T-helper 9 cell (primary cell): ENCODE results near the gene GALNT10.

Experiments
- DNase-seq: peaks from one replicate; pipeline ENCODE4 v3.0.0-alpha.2; 2020

GALNT10 gene

DNA sequence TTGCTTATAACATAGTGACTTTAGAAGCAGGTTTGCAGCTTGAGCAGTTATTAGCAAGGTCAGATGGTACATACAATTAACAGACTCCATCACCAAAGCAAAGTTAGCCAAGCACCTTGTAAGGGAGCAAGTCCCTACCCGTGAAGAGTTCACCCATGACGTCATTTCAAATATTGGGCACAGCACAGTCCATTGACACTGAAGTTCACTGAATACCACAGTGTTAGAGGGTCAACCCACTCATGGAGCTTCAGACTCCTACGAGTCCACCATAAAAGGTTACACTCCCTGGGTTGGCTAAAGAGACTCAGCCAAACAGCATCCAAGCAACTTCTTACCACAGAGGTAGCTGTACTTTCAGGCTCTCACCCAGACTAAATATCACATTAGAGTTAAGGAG is 77.5 kb downstream of the GALNT10 start:
- no peak for DNase-seq

DNA sequence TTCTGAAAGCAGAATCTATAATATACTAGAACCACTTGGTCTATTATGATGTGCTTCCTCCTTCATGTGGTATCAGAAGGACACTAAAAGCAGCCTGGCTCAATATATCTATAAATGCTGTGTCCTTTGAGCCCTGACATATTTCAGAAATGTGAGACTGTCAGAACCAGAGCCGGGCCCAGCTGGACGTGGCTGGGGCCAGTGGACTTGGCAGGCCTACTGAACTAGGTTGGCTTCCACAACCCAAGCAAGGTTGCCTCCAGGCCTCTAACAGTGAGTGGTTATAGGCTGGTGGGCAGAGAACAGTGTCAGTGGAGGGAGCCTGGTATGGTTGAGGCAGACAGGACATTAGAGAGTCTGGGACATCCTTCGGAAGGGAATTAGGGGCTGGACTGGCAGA is 78.9 kb downstream of the GALNT10 start:
- no peak for DNase-seq

DNA sequence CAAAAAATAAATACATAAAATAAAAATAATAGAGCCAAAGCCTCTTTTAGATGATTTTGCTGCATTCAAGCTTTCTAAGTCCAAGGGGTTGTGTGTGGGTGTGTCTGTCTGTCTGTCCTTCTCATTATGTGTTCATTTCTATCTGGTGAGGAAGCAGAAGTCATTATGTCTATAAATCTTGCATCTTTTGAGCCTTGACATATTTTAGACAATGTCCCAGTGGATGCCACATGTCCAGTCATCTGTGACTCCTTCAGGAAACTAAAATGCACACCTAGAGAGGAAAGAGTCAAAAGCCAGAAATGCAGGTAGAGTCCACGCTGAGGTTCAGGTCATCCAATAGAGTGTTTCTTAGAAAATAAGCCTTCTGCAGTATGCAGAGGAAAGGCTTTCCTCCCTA is 80.9 kb downstream of the GALNT10 start:
- DNase-seq = no peak

- no peak for DNase-seq
Measured at GRCh38 chr5:154271936-154272514, 81.5 kb downstream of the GALNT10 start.

DNA sequence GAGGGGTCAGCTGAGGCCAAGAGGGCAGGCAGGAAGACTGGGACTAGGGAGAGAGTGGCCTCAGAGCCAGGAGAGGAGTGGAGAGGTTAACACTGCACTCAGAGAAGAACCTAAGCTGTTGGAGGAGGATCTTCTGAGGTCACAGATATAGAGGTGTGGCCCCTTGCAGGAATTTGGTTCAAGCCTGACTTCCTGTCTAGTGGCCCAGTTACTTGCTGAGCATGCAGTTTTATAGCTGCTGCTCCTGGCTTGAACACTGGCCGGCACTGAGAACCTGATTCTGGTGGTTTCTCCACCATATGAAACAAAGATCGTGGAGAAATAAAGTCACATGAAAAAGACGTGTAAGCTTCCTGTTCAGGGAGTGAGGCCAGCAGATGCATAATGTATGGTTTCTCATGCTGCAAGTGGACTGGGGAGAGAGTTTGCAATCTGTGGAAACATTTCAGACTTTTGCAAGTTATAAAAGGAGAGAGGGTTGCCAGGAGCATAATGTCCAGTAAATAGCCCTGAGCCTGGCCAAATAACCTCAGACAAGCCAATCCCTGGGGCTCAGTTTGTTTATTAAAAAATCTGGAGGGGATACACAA is 82.6 kb downstream of the GALNT10 start:
- DNase-seq = no peak

DNA sequence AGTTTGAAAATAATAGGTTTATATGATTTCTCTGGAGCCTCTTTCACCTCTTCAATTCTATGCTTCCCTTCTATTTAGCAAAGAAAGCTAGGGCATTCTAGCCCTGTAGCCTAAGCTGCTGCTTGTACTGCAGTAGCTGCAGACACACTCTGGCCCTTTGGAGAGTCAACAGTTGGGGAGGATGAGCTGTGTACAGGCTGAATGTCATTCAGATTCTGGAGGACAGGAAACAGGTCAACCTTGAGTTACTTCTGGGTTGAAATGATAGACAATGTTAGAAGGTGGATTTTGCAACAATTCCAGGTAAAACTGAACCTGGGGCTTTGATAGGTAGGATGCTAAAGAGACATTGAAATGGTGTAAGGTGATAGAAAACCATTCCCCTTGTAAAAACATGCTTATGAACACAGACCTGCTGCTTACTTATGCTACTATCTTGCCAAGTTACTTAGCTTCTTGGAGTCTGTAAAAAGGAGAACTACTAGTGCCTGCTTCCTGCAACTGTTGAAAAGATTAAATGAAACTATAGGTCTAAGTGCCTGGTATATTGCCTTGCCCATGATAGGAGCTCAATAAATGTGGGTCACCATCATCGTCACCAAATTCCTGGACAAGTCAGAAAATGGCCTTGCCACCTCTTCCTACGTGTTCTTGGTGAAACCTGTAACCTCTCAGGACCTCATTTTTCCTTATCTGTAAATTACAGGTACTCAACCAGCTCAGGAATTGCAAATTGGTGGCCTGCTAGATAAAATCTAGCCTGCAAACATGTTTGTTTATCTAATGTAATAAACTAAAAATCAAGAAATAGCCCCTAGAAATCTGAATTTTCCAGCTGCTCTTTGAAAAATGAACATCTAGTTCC is 83.7 kb downstream of the GALNT10 start:
- DNase-seq = no peak

GRCh38 chr5:154274828-154275185 is 84.3 kb downstream of the GALNT10 start:
- no peak for DNase-seq

DNA sequence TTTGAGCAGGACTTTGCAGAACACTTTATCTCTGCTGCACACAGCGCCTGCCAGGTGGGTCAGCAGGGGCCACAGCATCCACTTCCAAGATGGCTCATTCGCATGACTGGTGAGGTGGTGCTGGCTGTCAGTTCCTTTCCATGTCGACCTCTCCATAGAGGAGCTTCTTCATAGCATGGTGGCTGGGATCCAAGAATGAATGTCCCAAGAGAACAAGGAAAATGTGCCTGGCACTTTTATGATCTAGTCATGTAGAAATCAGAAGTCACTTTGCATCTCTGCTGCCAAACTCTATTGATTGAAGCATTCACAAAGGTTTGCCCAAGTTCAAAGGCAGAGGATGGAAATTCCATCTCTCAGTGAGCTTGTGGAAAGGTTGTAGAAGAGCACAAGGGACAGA is 85.0 kb downstream of the GALNT10 start:
- DNase-seq = no peak

DNA sequence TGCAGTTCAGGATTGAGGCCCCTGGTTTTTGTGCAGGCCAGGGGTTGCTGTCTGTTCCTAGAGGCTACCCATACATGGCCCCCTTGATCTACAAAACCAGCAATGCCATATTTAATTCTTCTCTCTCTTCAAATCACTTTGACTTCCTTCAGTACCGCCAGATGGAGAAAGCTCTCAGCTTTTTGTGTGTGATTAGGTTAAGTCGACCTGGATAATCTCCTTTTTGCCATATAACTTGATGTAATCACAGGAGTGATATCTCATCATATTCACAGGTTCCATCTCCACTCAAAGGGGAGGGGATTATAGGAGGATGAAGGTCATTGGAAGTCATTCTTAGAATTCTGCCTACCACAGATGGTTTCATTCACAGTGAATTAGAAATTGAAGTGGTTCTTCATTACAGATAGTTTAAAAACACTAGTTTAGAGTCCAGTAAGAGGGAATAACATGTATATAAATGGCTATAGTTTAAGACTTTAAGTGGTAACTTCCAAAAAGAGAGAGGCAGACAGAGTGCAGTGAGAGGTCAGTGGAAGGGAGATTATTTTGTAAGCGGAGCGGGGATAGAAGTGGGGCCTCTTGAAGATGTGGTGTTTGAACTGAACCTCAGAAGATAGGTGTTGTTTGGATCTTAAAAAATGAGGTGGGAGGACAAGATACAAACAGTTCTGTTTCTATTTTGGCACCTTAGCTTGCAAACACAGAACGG is 85.9 kb downstream of the GALNT10 start:
- DNase-seq = no peak

DNA sequence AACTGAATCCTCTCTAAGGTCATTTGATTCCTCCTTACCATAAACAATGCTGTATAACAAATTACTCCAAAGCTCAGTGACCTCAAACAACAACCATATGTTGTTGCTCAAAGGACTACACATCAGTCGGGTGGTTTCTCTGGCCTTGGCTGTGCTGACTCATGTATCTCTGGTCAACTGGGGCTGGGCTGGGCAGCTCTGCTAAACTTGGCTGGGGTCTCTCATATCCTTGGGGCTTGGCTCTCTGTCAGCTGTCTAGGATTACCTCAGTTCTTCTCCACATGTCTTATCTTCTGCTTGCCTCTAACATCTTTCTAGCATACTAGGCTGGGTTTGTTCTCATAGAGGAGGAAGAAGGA is 86.4 kb downstream of the GALNT10 start:
- no peak for DNase-seq

- DNase-seq = no peak
Measured at GRCh38 chr5:154277499-154277898, 87.0 kb downstream of the GALNT10 start.

- DNase-seq = no peak
Measured at GRCh38 chr5:154278186-154278585, 87.7 kb downstream of the GALNT10 start.

GRCh38 chr5:154278908-154279307 is 88.4 kb downstream of the GALNT10 start:
- DNase-seq = no peak

DNA sequence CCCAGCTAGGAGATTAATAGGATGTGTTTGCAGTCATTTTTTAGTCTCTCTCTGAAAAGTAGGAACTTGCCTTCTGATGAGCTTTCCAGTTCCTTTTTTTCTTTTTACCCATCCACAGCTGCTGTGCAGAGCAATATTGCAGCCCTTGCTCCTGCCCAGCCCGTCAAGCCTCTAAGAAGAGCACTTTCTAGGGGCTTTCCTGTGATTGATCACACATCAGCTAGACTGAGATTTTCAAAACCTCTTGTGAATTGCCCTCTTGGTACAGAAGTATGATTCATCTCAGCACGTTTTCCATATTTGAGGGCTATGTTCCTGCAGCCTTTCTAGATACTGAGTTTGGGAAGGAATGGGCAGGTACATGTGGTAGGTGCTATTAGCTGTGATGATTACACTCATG is 93.9 kb downstream of the GALNT10 start:
- DNase-seq = no peak

GRCh38 chr5:154285661-154286408 is 95.3 kb downstream of the GALNT10 start:
- no peak for DNase-seq

- DNase-seq = no peak
Measured at GRCh38 chr5:154286557-154286956, 96.0 kb downstream of the GALNT10 start.

- no peak for DNase-seq
Measured at GRCh38 chr5:154287136-154287535, 96.6 kb downstream of the GALNT10 start.

- DNase-seq = no peak
Measured at GRCh38 chr5:154288145-154288544, 97.6 kb downstream of the GALNT10 start.

DNA sequence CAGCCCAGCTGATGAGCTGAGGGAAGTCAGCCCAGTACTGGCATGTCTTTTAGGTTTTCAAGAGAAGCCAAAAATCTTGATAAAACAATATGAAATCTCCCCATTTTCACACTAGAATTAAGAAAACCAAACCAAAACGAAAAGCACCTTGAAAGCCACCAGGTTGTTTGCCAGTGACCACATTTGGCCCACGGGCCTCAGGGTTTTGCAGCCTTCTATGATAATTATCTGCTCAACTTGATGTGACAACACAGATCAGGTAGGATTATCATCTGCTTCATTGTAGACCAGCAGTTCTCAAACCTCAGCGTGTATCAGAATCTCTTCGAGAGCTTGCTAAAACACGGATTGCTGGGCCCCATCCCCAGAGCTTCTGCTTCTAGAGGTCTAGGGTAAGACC is 101.4 kb downstream of the GALNT10 start:
- DNase-seq = no peak

- DNase-seq = no peak
Measured at GRCh38 chr5:154293219-154293618, 102.7 kb downstream of the GALNT10 start.

DNA sequence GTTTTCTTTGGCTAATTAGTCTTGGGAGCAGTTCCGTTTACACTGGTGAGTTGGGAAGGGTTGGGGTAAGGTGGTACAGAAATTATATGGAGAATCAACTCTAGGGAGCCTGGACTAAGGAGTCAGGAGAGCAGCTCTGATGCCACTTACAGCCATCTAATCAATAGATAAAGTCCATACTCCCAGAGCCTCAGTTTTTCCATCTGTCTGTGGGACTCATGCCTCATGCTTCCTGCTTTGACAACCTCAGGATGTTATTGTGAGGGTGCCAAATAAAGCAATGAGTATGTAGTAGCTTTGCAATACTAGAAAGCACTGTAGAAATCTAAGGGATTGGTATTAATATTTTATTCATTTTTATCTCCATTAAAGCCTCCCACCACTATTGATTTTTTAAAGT is 105.0 kb downstream of the GALNT10 start:
- no peak for DNase-seq

DNA sequence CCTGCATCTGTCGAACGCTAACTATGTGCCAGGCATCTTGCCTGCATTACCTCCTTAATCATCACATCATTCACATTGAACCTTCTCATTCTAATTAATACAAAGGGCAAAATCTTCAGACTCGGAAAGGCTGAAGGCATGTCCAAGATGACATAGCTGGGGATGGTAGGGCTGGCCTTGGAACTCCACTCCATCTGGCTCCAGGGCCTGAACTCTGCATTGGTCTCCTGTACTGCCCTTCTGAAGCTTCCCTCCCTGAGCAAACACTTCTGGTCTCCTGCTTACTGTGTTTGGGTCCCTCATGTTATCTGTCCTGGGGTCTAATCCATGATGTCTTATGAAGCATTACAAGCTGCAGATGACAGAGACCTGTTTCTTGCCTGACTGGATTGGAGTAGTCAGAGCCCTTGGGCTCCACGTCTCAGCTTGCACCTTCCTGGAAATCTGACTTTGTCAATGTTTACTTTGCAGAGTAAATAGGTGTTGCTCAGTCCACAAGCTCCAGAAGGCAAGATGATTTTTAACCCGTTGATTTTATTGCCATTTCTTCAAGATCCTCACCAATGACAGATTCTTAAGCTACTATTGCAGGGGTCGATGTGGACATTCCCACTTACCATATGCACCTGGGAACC is 106.1 kb downstream of the GALNT10 start:
- DNase-seq = no peak
